OCI-LY3 (cell line): ENCODE results near the gene MKNK1.

Experiments used
- CTCF ChIP-seq: fragments of 200-600, 300-600 bp; sonication (generic); IDR thresholded peaks from 2 replicates; pipeline ENCODE4 v1.5.1; 2014; ENCODE audit warnings: antibody characterized with exemption, low read length, low read depth
- EZH2phosphoT487 ChIP-seq: fragments of 200-600 bp; shearing (Covaris generic); IDR thresholded peaks from 2 replicates; pipeline ENCODE4 v1.6.1; 2018; ENCODE audit warnings: antibody characterized with exemption, mixed run types, low read depth

DNA sequence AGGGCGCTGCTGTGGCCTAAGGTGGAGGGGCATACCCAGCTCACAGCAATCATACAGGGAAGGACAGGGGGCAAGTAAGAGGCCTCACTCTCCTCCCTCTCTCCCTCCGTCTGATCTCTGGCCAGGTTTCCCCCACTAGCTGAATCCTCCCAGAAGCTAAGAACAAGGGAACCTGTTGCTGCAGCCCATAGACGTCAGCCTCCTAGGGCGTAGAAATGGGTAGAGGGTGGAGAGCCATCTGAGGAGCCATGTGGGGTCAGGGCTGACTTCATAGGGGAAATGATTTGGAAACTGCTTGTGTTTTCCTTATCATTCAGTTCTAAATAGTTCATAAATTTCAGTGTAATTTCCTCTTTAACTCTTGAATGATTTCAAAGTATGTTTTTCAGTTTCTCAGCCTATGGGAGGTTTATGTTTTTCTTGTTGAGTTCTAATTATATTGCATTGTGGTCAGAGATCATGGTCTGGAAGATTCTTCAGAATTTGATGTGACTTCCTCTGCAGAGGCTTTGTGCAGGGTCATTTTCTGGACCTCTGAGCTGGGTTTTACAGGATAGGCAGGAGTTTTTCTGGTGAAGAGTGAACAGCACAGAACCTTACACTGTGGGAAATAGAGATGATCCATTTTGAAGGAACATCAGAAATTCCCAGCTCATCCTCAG is 14.8 kb upstream of the MKNK1 start:
- TF ChIP-seq CTCF (no peak), EZH2phosphoT487 (no peak)
